NCI-H510A treated with DMSO at 0.1 percent for 48 hours (cell line): ENCODE measurements around the gene SYCE1L.

Source experiments
- DNase-seq: peaks from one replicate; lab custom pipeline; 2025; lab: John Stamatoyannopoulos, UW

Gene SYCE1L

DNA sequence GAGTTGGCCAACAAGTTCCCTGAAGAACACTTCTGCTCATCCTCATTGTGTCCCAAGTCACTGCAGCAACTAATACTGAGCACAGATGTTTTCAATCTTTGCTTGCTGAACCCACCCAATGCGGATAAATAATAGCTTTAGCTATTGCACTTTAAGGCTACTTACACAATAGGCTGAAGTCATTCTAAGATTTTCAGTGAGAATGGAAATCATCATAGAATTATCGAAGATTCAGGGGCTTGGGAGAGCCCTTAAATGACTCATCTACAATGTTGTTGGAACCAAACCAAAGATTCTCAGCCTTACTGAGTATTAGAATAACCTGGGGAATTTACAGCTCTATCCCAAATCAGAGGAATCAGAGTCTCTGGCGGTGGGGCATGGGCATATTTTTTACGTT is 51.2 kb downstream of the SYCE1L start:
- no peak for DNase-seq
